Lower leg skin (tissue), 3 donors: Measurements from ENCODE around the gene NTRK3.

ENCODE experiments used
- CTCF ChIP-seq, 3 donors: fragments of 450-650 bp; IDR thresholded peaks; one replicate each; pipeline ENCODE4 v1.5.1; 2016; ENCODE audit warnings: antibody characterized with exemption in 3 of 3, mild to moderate bottlenecking in 3 of 3, moderate library complexity in 2 of 3
- POLR2A ChIP-seq, 2 donors: fragments of 450-650 bp; IDR thresholded peaks; one replicate each; pipeline ENCODE4 v1.6.1; 2016 to 2017; ENCODE audit warnings: antibody characterized with exemption in 2 of 2, mild to moderate bottlenecking in 1 of 2, moderate library complexity in 1 of 2

GRCh38 chr15:87851497-87851896 lies 405.0 kb downstream of the NTRK3 start:
- TF ChIP-seq CTCF (IDR thresholded peaks at IDR 0.05): no peak
- TF ChIP-seq POLR2A (IDR thresholded peaks at IDR 0.05): no peak
